Bone marrow (tissue), 2 donors: ENCODE data around the gene RIOK3.
"Not testable (repeated sequence)": the region's sequence is repeated elsewhere in the genome, so short reads cannot be mapped to it uniquely, and the experiment has no call there.

Experiments
- DNase-seq, 2 donors: peaks; one replicate each; lab custom pipeline; 2025; lab: John Stamatoyannopoulos, UW

The RIOK3 gene

GRCh38 chr18:23495723-23496440, 42.8 kb downstream of the RIOK3 start:
- peak in 1 of 2 donors; percentile 53 for DNase-seq

- peak in 1 of 2 donors; percentile 80 for DNase-seq
These were observed 45.0 kb downstream of the RIOK3 start for GRCh38 chr18:23498117-23498516.

DNA sequence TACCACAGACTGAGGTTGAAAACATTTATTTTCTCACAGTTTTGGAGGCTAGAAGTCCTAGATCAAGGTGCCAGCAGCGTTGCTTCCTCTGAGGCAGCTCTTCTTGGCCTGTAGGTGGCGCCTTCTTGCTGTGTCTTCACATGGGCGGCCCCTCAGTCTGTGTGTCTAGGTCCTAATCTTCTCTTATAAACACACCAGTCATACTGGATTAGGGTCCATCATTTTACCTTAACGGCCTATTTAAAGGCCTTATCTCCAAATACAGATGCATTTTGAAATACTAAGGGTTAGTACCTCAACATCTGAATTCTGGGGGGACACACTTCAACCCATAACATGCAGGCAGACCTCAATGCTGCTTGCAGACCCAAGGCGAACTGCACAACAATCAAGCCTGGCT, 45.8 kb downstream of the RIOK3 start:
- peak in 1 of 2 donors; percentile 80 for DNase-seq

GRCh38 chr18:23499291-23499781, 46.2 kb downstream of the RIOK3 start:
- DNase-seq: peak in 1 of 2 donors; percentile 22

DNA sequence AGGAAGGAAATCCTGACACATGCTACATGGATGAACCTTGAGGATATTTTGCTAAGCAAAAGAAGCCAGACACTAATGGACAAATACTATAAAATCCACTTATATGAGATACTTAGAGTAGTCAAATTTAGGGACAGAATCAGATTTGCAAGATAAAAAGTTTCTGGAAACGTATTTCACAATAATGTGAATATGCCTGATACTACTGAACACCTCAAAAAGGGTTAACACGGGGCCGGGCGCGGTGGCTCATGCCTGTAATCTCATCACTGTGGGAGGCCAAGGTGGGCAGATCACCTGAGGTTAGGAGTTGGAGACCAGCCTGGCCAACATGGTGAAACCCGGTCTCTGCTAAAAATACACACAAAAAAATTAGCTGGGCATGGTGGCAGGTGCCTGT, 48.5 kb downstream of the RIOK3 start:
- DNase-seq: no peak

GRCh38 chr18:23502516-23503037, 49.5 kb downstream of the RIOK3 start:
- DNase-seq: no peak

GRCh38 chr18:23503038-23503962, 50.2 kb downstream of the RIOK3 start, which contains the start of gene RMC1:
Gene RMC1 (plus strand): TSS chr18:23503511. CDS start chr18:23503619, 108 bp downstream.
- peak; percentile 85 to 93 for DNase-seq

- no peak for DNase-seq
These were observed 50.9 kb downstream of the RIOK3 start for GRCh38 chr18:23503963-23504344.

DNA sequence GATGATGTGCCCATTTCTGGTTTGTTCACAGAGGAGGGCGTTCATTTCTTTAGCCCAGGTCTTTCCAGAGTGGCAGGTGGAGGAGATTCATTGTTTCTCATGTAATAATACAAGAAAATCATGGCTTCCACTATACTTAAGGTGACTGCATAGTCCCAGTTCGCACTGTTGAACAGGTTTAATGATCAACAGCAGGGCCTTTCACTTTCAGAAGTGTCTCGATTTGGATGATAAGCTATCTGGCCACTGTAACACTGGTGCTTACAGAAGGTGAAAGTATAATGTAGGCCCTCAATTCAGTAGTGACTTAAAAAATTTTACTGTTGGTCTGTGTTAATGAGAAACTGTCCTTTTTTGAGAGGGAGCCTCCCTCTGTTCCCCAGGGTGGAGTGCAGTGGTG, 51.6 kb downstream of the RIOK3 start:
- DNase-seq: no peak

DNA sequence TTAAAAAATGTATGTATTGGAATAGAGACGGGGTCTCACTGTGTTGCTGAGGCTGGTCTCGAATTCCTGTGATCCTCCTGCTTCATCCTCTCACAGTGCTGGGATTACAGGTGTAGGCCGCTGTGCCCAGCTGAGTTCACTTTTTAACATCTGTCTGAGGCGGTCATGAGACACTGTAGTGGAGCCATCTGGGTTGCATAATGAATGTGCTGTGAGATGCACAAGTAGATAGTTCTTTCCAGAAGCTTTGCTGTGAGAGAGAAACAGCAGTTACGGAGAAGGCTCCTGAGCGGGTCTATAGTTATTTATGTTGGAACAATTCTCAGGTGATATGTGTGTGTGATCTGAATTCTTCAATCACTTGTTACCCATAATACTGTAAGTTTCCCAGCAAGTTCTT, 53.3 kb downstream of the RIOK3 start:
- DNase-seq: no peak

DNA sequence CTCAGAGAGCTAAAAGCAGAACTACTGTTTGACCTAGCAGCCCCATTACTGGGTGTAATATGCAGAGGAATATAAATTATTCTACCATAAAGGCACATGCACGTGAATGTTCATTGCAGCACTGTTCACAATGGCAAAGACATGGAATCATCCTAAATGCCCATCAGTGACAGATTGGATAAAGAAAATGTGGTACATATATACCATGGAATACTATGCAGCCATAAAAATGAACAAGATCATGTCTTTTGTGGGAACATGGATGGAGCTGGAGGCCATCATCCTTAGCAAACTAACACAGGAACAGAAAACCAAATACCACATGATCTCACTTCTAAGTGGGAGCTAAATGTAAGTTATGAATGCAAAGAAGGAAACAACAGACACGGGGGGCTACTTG, 57.8 kb downstream of the RIOK3 start:
- not testable (repeated sequence) for DNase-seq

DNA sequence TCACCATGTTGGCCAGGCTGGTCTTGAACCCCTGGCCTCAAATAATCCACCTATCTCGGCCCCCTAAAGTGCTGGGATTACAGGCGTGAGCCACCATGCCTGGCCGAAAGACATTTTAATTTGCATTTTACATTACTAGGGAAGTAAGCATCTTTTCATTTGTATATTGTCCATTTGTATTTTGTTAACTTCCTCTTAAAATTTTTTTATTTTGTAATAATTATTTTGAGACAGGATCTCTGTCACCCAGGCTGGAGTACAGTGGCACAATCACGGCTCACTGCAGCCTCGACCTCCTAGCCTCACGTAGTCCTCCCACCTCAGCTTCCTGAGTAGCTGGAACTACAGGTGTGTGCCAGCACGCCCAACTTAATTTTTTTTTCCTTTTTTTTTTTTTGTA, 59.1 kb downstream of the RIOK3 start:
- not testable (repeated sequence) for DNase-seq

GRCh38 chr18:23512641-23513040, 59.6 kb downstream of the RIOK3 start:
- DNase-seq: peak in 1 of 2 donors; percentile 37

GRCh38 chr18:23515911-23516546, 62.9 kb downstream of the RIOK3 start:
- DNase-seq: peak; percentile 28 to 73

GRCh38 chr18:23519734-23520133, 66.6 kb downstream of the RIOK3 start:
- peak in 1 of 2 donors; percentile 24 for DNase-seq

DNA sequence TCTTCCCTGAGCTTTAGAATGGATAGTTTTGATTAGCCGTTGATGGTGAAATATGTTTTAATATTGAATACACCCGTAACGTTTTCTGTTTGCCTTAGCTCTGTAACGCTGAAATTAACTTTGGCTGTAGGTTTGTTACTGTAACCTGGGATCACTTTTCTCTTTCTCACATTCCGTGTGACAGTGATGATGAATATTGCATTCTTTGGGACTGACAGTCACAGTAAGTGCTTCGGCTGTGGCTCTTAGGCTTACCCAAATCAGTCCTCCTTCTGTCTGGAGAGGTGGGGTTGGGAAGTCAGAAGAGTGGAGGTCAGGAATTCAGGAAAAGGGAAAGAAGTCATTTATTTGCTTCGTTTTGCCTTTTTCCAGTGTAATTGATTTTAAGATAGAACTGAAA, 68.2 kb downstream of the RIOK3 start:
- DNase-seq: no peak

DNA sequence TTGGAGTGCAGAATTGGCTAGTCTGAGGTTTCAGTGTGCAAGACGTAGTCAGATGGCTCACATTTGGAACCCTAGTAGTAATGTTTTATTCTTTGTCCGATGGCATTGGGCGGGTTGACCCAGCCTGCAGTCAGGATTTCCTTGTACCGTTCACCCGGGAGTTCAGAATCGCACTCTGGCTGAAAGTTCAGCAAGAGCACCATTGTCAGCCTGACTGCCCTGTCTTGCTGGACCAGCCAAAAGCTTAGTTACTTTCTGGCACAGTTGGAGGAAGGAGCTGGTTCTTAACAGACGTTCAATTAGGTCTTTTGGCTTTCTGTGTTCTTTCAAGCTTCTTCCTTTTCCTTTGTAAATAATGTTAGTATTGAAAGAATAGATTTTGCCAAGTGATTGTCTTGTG, 68.8 kb downstream of the RIOK3 start:
- DNase-seq: no peak

GRCh38 chr18:23523429-23524212, 70.5 kb downstream of the RIOK3 start:
- peak in 1 of 2 donors; percentile 17 for DNase-seq

GRCh38 chr18:23524213-23524707, 71.2 kb downstream of the RIOK3 start:
- no peak for DNase-seq

GRCh38 chr18:23526501-23527063, 73.5 kb downstream of the RIOK3 start:
- DNase-seq: no peak
